ENCODE data around the gene STK35.

- TF ChIP-seq CTCF (IDR thresholded peaks at IDR 0.05) (no peak), POLR2A (IDR thresholded peaks at IDR 0.05) (no peak)
Measured at GRCh38 chr20:2197166-2197565, 95.5 kb downstream of the STK35 start.

Data from uterus (tissue), 2 donors.